SKM-1 (cell line): ENCODE measurements around the gene VTI1A.
"Not testable (repeated sequence)": the region's sequence is repeated elsewhere in the genome, so short reads cannot be mapped to it uniquely, and the experiment has no call there.

Source experiments
- DNase-seq: peaks from one replicate; lab custom pipeline; 2025; ENCODE audit not compliant: unreplicated experiment; lab: John Stamatoyannopoulos, UW

VTI1A gene

GRCh38 chr10:112448888-112449287 is 1.9 kb downstream of the VTI1A start:
- no peak for DNase-seq

GRCh38 chr10:112454910-112455779 is 8.1 kb downstream of the VTI1A start:
- no peak for DNase-seq

- DNase-seq = no peak
These were observed 9.5 kb downstream of the VTI1A start for GRCh38 chr10:112456533-112456932.

GRCh38 chr10:112460366-112460765 is 13.4 kb downstream of the VTI1A start:
- no peak for DNase-seq

GRCh38 chr10:112461029-112461887 is 14.2 kb downstream of the VTI1A start:
- DNase-seq = no peak

- DNase-seq = not testable (repeated sequence)
These were observed 17.1 kb downstream of the VTI1A start for GRCh38 chr10:112464074-112464473.

GRCh38 chr10:112465299-112465883 is 18.4 kb downstream of the VTI1A start:
- DNase-seq = no peak

GRCh38 chr10:112466802-112467201 is 19.8 kb downstream of the VTI1A start:
- DNase-seq = no peak

GRCh38 chr10:112467541-112468075 is 20.6 kb downstream of the VTI1A start:
- DNase-seq = no peak

- DNase-seq = peak; percentile 50
These were observed 25.0 kb downstream of the VTI1A start for GRCh38 chr10:112471878-112472487.

GRCh38 chr10:112475575-112476218 is 28.7 kb downstream of the VTI1A start:
- DNase-seq = no peak

- DNase-seq = no peak
These were observed 34.6 kb downstream of the VTI1A start for GRCh38 chr10:112481602-112482001.

- no peak for DNase-seq
These were observed 37.4 kb downstream of the VTI1A start for GRCh38 chr10:112484399-112484798.

GRCh38 chr10:112487964-112488363 is 40.9 kb downstream of the VTI1A start:
- no peak for DNase-seq

GRCh38 chr10:112490545-112490944 is 43.5 kb downstream of the VTI1A start:
- no peak for DNase-seq

GRCh38 chr10:112491144-112491543 is 44.1 kb downstream of the VTI1A start:
- no peak for DNase-seq

GRCh38 chr10:112492736-112493135 is 45.7 kb downstream of the VTI1A start:
- no peak for DNase-seq

- DNase-seq = no peak
These were observed 50.4 kb downstream of the VTI1A start for GRCh38 chr10:112497347-112497950.

- DNase-seq = no peak
These were observed 51.8 kb downstream of the VTI1A start for GRCh38 chr10:112498806-112499205.

- not testable (repeated sequence) for DNase-seq
These were observed 53.0 kb downstream of the VTI1A start for GRCh38 chr10:112499985-112500384.
